ENCODE results near the gene NSD1. TPM values are rescaled to one million over a fixed set of nuclear protein-coding genes. Genes with fewer than 3 reads are reported as not detected.

Gene NSD1
- total and polyA plus RNA-seq, 7 donors = 6.0 to 56.2 (median 38.5) TPM

GRCh38 chr5:177111720-177112394, 21.7 kb upstream of the NSD1 start:
- TF ChIP-seq, protein P1, sequence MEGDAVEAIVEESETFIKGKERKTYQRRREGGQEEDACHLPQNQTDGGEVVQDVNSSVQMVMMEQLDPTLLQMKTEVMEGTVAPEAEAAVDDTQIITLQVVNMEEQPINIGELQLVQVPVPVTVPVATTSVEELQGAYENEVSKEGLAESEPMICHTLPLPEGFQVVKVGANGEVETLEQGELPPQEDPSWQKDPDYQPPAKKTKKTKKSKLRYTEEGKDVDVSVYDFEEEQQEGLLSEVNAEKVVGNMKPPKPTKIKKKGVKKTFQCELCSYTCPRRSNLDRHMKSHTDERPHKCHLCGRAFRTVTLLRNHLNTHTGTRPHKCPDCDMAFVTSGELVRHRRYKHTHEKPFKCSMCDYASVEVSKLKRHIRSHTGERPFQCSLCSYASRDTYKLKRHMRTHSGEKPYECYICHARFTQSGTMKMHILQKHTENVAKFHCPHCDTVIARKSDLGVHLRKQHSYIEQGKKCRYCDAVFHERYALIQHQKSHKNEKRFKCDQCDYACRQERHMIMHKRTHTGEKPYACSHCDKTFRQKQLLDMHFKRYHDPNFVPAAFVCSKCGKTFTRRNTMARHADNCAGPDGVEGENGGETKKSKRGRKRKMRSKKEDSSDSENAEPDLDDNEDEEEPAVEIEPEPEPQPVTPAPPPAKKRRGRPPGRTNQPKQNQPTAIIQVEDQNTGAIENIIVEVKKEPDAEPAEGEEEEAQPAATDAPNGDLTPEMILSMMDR (IDR thresholded peaks at IDR 0.05) = peak; percentile 94
- WGBS, 3 donors = 17 to 20% (median 20%) methylated on average over 12 of the region's 12 CpGs
- peaks cover 9% of the 10 kb centered on the region for H3K4me1 ChIP-seq
- ATAC-seq (peak; percentile 40 to 55 (median 46)), DNase-seq (peak in 1 of 2 donors; percentile 71)
- no peaks in the 10 kb centered on the region for H3K27me3 ChIP-seq (ENCODE audit: insufficient read depth in 3 of 3, low read length in 2 of 3)
- H3K27ac ChIP-seq = no peak overlapping the region
- H3K9me3 ChIP-seq = no peaks in the 10 kb centered on the region
- intact Hi-C loops (cut with DNase I) = loop anchor here (2.0 to 5.0 kb wide), 5 partner anchors 39 to 455 kb away; no protein-coding TSS in a partner anchor
- H3K36me3 ChIP-seq (ENCODE audit: insufficient read depth in 1 of 2, low read depth in 1 of 2) = no peaks in the 10 kb centered on the region
- no peak overlapping the region for H3K4me3 ChIP-seq

DNA sequence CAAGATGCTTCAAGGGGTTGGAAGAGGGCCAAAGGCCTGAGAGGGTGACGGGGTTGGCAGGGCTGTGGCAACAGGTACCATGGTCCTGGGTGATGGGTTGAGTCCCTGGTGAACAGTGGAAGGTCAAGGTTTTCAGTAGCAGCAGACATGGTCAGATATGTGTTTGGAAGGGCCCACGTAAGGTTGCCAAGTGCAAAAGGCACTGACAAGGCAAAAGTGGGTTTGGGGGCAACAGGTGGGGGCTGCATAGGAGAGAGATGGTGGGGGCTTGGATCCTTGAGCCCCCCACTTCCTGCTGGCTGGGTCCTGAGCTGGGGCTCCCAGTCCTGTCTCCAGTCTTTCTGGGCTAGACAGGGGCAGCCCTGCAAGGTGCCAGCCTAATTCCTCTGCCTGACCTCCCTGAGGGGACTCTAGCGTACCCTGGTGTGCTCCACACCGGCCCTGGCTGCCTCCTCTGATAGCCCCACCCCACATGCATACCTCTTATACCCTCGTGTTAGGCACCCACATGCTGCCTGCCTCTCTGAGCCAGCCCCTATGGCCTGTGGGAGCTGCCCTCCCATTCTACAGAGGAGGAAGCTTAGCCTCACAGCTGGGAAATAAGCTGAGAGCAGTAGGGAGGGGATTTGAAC, 20.9 kb upstream of the NSD1 start:
- TF ChIP-seq, protein P1 (IDR thresholded peaks at IDR 0.05) = no peak
- Histone ChIP-seq H3K27ac (no peak overlapping the region), H3K4me1 (peaks cover 14% of the 10 kb centered on the region), H3K9me3 (no peaks in the 10 kb centered on the region), H3K27me3 (ENCODE audit: insufficient read depth in 3 of 3, low read length in 2 of 3) (no peaks in the 10 kb centered on the region), H3K36me3 (ENCODE audit: insufficient read depth in 1 of 2, low read depth in 1 of 2) (no peaks in the 10 kb centered on the region), H3K4me3 (no peak overlapping the region)
- intact Hi-C loops (cut with DNase I) = loop anchor here (2.0 to 5.0 kb wide), 5 partner anchors 40 to 455 kb away; no protein-coding TSS in a partner anchor
- 65 to 73% (median 73%) methylated on average over 4 to 5 of the region's 5 CpGs for WGBS, 3 donors
- DNase-seq = peak in 1 of 2 donors; percentile 25
- ATAC-seq = no peak

GRCh38 chr5:177113566-177114424, 19.8 kb upstream of the NSD1 start:
- H3K27ac ChIP-seq = no peak overlapping the region
- ATAC-seq = peak; percentile 65 to 69 (median 66)
- intact Hi-C loops (cut with DNase I) = loop anchor here (2.0 to 5.0 kb wide), 5 partner anchors 41 to 456 kb away; no protein-coding TSS in a partner anchor

More at GRCh38 chr5:177113566-177114424, 19.8 kb upstream of the NSD1 start:
- TF ChIP-seq, protein P1 (IDR thresholded peaks at IDR 0.05) = peak; percentile 98
- H3K36me3 ChIP-seq (ENCODE audit: insufficient read depth in 1 of 2, low read depth in 1 of 2) = no peaks in the 10 kb centered on the region
- peak; percentile 72 to 88 for DNase-seq
- no peaks in the 10 kb centered on the region for H3K27me3 ChIP-seq (ENCODE audit: insufficient read depth in 3 of 3, low read length in 2 of 3)
- WGBS, 3 donors = 17 to 20% (median 18%) methylated on average over 14 of the region's 14 CpGs
- no peaks in the 10 kb centered on the region for H3K9me3 ChIP-seq
- H3K4me3 ChIP-seq = peak overlapping the region; percentile 6
- H3K4me1 ChIP-seq = peaks cover 14% of the 10 kb centered on the region
